ENCODE results near the gene GPT2. TPM values are rescaled to one million over a fixed set of nuclear protein-coding genes. Genes with fewer than 3 reads are reported as not detected.

Gene GPT2
- polyA plus RNA-seq, 3 donors, result 0.98 to 1.5 (median 1.4) TPM

GRCh38 chr16:46882304-46882939 is 1.7 kb upstream of the GPT2 start:
- H3K79me2 ChIP-seq (ENCODE audit: insufficient read depth, low read length), result peaks cover 9% of the 10 kb centered on the region
- Mint-ChIP-seq H3K4me3 (no peak overlapping the region), H3K27ac (no peak overlapping the region), H3K4me1 (peaks cover 46% of the 10 kb centered on the region), H3K9me3 (no peaks in the 10 kb centered on the region), H3K27me3 (ENCODE audit: low read depth in 3 of 3) (peaks cover 4 to 10% (median 9%) of the 10 kb centered on the region in 3 donors), H3K36me3 (peaks cover 0 to 5% of the 10 kb centered on the region in 2 donors)
- DNase-seq, result no peak
- H3K4me1 ChIP-seq (ENCODE audit: control insufficient read depth in 1 of 2, insufficient read depth in 2 of 2, low read length in 2 of 2), result peaks cover 33 to 48% of the 10 kb centered on the region in 2 donors
- no peak for TF ChIP-seq CTCF (IDR thresholded peaks at IDR 0.05)
- H3K9ac ChIP-seq (ENCODE audit: insufficient read depth, low read length, poor library complexity, severe bottlenecking), result no peak overlapping the region
- no peaks in the 10 kb centered on the region for H3K36me3 ChIP-seq (replicated peaks in 1 of 2; ENCODE audit: control insufficient read depth in 1 of 2, insufficient read depth in 2 of 2, low read length in 2 of 2)
- no peaks in the 10 kb centered on the region for H3K9me3 ChIP-seq (replicated peaks in 1 of 2; ENCODE audit: control insufficient read depth in 1 of 2, insufficient read depth in 1 of 2, low read length in 2 of 2)
- no peak overlapping the region for H3K4me2 ChIP-seq (replicated peaks; ENCODE audit: extremely low read depth, low read length, poor library complexity, severe bottlenecking)
- H3K4me3 ChIP-seq (replicated peaks in 1 of 3; ENCODE audit: low read depth in 2 of 3, low read length in 3 of 3), result no peak overlapping the region
- H3K27me3 ChIP-seq (ENCODE audit: control insufficient read depth in 2 of 2, insufficient read depth in 2 of 2, low read length in 2 of 2), result no peaks in the 10 kb centered on the region
- intact Hi-C loops (cut with micrococcal nuclease), result no loop called here
- no peak overlapping the region for H3K27ac ChIP-seq (ENCODE audit: low read depth in 1 of 2, low read length in 2 of 2)
- 82% methylated on average over 3 of the region's 9 CpGs for WGBS (ENCODE audit: insufficient coverage)
- H2AFZ ChIP-seq (ENCODE audit: insufficient read depth, low read depth, low read length, poor library complexity, severe bottlenecking), result no peak overlapping the region
- H4K20me1 ChIP-seq (ENCODE audit: insufficient read depth, low read length), result no peaks in the 10 kb centered on the region

- Mint-ChIP-seq H3K9me3 (no peaks in the 10 kb centered on the region), H3K27ac (no peak overlapping the region), H3K36me3 (peaks cover 0 to 5% of the 10 kb centered on the region in 2 donors), H3K4me1 (peaks cover 42% of the 10 kb centered on the region), H3K27me3 (ENCODE audit: low read depth in 3 of 3) (peaks cover 2 to 10% (median 9%) of the 10 kb centered on the region in 3 donors), H3K4me3 (peak overlapping the region in 1 of 2 donors; percentile 86)
- DNase-seq, result no peak
- H3K27ac ChIP-seq (ENCODE audit: low read depth in 1 of 2, low read length in 2 of 2), result no peak overlapping the region
- no peaks in the 10 kb centered on the region for H3K9me3 ChIP-seq (replicated peaks in 1 of 2; ENCODE audit: control insufficient read depth in 1 of 2, insufficient read depth in 1 of 2, low read length in 2 of 2)
- TF ChIP-seq CTCF (IDR thresholded peaks at IDR 0.05), result no peak
- WGBS (ENCODE audit: insufficient coverage), result no CpG with 5 or more reads among the region's 6 CpGs
- no peaks in the 10 kb centered on the region for H3K36me3 ChIP-seq (replicated peaks in 1 of 2; ENCODE audit: control insufficient read depth in 1 of 2, insufficient read depth in 2 of 2, low read length in 2 of 2)
- H3K4me3 ChIP-seq (replicated peaks in 1 of 3; ENCODE audit: low read depth in 2 of 3, low read length in 3 of 3), result peak overlapping the region in 1 of 3 experiments; percentile 77
- H3K4me2 ChIP-seq (replicated peaks; ENCODE audit: extremely low read depth, low read length, poor library complexity, severe bottlenecking), result no peak overlapping the region
- peaks cover 28 to 43% of the 10 kb centered on the region in 2 donors for H3K4me1 ChIP-seq (ENCODE audit: control insufficient read depth in 1 of 2, insufficient read depth in 2 of 2, low read length in 2 of 2)
- no peaks in the 10 kb centered on the region for H3K27me3 ChIP-seq (ENCODE audit: control insufficient read depth in 2 of 2, insufficient read depth in 2 of 2, low read length in 2 of 2)
- H2AFZ ChIP-seq (ENCODE audit: insufficient read depth, low read depth, low read length, poor library complexity, severe bottlenecking), result peak overlapping the region; percentile 98
- intact Hi-C loops (cut with micrococcal nuclease), result no loop called here
- H3K9ac ChIP-seq (ENCODE audit: insufficient read depth, low read length, poor library complexity, severe bottlenecking), result no peak overlapping the region
- H4K20me1 ChIP-seq (ENCODE audit: insufficient read depth, low read length), result no peaks in the 10 kb centered on the region
- peaks cover 9% of the 10 kb centered on the region for H3K79me2 ChIP-seq (ENCODE audit: insufficient read depth, low read length)
Observed at GRCh38 chr16:46882940-46883307, 1.2 kb upstream of the GPT2 start.
